GM19328 (cell line): ENCODE data around the gene TRIM34.
"Not testable (repeated sequence)": the region's sequence is repeated elsewhere in the genome, so short reads cannot be mapped to it uniquely, and the experiment has no call there.

Experiments used
- ATAC-seq: cut with Tn5 transposase; IDR thresholded peaks from one replicate; pipeline ENCODE4 v1.9.1; 2021; ENCODE audit warnings: mild to moderate bottlenecking, moderate library complexity; ENCODE audit not compliant: unreplicated experiment

Gene TRIM34

GRCh38 chr11:5620651-5621521 is 3.9 kb upstream of the TRIM34 start:
- ATAC-seq: no peak

- no peak for ATAC-seq
Measured at GRCh38 chr11:5621580-5621979, 3.2 kb upstream of the TRIM34 start.

- no peak for ATAC-seq
Measured at GRCh38 chr11:5622802-5623201, 2.0 kb upstream of the TRIM34 start.

- ATAC-seq: no peak
Measured at GRCh38 chr11:5625281-5625680, 480 bp downstream of the TRIM34 start.

DNA sequence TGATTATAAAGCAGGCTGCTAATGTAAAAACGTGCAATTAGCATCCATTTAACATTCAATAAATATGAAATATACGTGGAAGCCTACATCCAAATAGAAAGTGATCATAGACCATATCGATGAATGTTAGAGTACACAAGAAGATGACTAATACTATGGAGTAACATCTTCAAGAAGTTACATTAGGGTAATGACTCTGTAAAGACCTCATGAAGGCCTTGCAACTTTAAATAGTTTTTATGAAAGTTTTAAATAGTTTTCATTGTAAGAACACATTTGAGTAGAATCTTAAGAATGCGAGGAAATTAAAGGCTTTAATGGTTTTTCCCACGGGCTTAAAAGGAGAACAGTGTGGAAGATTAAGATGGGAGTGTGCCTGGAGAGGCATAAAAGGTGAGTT is 1.4 kb downstream of the TRIM34 start:
- no peak for ATAC-seq

DNA sequence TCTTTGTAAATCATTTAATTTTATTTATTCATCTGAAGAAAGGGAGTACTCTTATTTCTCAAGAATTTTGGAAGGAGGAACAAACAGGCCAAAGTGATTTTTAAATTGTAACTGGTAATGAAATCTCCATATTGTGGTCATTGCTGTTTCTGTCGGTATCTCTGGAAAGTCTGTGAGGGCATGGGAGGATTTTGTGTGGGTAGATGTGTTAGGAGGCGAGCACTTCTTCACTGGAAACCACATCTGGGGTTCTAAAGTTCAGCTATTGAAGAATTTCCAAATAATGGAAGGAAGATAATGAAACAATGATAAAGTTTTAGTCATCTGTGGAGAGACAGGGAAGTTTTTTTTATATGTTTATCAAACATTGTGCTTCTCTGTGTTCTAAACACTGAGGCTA is 6.6 kb downstream of the TRIM34 start:
- ATAC-seq: peak; percentile 11

DNA sequence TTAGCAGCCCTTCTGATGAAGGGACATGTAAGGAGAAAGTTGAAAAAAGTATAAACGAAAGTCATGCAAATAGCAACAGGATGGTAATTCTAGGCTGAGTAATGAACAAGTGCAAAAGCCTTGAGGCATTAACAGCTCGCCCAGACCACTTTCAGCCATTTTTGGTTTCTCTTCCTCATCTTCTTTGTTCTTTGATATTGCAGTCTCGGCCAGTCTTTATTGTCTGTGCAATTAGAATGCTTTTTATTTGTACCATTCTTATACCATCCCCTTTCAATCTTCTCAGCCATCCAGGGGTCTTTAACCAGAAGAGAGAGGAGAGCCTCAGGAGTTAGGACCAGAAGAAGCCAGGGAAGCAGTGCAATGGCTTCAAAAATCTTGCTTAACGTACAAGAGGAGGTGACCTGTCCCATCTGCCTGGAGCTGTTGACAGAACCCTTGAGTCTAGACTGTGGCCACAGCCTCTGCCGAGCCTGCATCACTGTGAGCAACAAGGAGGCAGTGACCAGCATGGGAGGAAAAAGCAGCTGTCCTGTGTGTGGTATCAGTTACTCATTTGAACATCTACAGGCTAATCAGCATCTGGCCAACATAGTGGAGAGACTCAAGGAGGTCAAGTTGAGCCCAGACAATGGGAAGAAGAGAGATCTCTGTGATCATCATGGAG is 7.3 kb downstream of the TRIM34 start:
- peak; percentile 94 for ATAC-seq

GRCh38 chr11:5639953-5640352 is 15.2 kb downstream of the TRIM34 start:
- no peak for ATAC-seq

DNA sequence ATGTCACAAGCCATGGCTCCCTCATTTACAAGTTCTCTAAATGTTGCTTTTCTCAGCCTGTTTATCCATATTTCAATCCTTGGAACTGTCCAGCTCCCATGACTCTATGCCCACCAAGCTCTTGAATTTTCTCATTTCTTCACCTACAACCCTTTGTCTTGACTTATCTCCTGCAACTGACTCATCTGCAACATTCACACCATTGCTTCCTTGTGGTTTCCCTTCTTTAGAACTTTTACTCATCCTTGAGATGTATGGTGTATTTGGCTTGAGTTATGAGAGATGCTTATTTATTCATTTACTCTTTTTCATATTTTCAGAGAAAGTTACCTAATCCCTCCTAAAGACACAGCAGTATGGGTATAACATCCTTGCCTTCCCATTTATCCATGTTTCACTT is 18.8 kb downstream of the TRIM34 start:
- ATAC-seq: no peak

GRCh38 chr11:5646139-5646538 is 21.3 kb downstream of the TRIM34 start:
- no peak for ATAC-seq

- no peak for ATAC-seq
Measured at GRCh38 chr11:5655474-5655873, 30.7 kb downstream of the TRIM34 start.

DNA sequence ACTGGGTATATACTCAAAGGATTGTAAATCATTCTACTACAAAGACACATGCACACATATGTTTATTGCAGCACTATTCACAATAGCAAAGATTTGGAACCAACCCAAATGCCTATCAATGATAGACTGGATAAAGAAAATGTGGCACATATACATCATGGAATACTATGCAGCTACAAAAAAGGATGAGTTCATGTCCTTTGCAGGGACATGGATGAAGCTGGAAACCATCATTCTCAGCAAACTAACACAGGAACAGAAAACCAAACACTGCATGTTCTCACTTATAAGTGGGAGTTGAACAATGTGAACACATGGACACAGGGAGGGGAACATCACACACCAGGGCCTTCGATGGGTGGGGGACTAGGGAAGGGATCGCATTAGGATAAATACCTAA is 32.2 kb downstream of the TRIM34 start:
- ATAC-seq: not testable (repeated sequence)

DNA sequence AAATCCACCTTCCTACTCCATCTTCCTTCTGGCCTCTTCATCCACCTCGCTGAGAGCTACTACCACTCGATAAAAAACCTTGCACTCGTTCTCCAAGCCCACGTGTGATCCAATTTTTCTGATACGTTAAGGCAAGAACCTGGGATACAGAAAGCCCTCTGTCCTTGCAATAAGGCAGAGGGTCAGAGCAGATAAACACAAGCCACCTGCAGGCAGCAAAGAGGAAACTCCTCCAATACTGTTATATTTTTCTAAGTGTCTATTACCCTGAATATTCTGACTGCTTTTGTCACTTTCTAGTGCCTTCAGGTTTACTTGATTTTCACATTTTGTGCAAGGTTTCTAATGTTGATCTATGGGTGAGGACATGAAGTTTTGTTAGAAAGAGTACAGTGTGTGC is 33.5 kb downstream of the TRIM34 start:
- ATAC-seq: no peak

GRCh38 chr11:5663511-5663910 is 38.7 kb downstream of the TRIM34 start:
- ATAC-seq: no peak

GRCh38 chr11:5665051-5665570 is 40.3 kb downstream of the TRIM34 start:
- ATAC-seq: no peak

GRCh38 chr11:5665746-5666401 is 41.1 kb downstream of the TRIM34 start:
- no peak for ATAC-seq

DNA sequence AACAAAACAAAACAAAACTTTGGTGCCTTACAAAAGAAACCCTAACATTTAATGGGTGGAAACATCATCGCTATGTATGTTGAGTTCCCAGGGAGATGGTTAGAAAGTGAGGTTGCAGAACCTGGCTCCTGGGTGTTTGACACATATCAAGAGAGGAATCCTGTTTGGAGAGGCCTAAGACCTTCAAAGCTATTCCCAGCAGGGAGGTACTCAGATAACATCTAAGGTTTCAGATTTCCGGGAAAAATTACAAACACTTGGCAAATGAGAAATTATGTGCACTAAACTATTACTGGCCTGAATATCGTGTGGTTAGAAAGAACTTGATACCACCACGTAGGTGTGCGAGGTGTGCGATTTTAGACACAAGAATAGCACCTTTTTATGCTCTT is 41.6 kb downstream of the TRIM34 start:
- no peak for ATAC-seq

DNA sequence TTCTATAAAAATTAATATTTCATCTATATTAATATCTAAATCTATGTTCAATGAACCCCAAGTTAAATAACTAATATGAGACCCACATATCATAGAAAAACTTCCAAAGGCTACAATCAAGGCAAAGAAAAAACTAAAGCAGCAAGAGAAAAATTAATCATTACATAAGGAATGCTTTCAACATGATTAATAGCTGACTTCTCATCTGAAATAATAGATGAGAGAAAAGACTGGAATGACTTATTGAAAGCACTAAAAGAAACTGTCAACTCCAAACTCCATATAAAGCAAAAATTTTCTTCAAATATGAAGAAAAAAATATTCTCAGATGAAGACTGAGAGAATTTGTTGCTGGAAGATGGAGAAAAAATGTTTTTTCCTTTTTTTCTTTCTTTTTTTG is 47.0 kb downstream of the TRIM34 start:
- ATAC-seq: no peak

DNA sequence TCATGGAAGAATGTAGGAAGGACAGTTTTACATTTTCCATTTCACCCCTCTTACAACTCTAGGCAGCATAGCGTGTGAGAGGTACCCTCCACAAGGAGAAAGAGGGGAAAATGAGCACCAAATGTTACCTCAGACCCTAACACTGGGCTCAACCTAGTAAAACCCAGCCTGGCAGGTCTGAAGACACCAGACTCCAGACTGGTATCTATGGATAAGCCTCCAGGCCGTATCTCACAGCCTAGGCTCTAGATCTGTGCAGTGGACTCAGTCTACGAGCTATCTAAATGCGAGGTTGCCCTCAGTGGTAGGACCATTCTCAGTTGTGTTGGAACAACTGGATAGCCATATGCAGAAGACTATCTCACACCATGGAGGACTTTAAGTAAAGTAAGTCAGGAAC is 49.6 kb downstream of the TRIM34 start:
- ATAC-seq: no peak

GRCh38 chr11:5679811-5680210 is 55.0 kb downstream of the TRIM34 start:
- no peak for ATAC-seq

DNA sequence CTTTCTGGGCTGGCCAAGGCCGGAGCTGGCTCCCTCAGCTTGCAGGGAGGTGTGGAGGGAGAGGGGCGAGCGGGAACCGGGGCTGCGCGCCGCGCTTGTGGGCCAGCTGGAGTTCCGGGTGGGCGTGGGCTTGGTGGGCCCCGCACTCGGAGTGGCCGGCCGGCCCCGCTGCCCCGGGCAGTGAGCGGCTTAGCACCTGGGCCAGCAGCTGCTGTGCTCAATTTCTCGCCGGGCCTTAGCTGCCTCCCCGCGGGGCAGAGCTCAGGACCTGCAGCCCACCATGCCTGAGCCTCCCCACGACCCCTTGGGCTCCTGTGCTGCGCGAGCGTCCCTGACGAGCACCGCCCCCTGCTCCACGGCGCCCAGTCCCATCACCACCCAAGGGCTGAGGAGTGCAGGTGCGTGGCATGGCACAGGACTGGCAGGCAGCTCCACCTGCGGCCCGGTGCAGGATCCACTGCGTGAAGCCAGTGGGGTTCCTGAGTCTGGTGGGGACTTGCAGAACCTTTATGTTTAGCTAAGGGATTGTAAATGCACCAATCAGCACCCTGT is 58.2 kb downstream of the TRIM34 start:
- ATAC-seq: not testable (repeated sequence)
